GM21786 (cell line): ENCODE data around the gene NDE1.

Experiments
- ATAC-seq: cut with Tn5 transposase; IDR thresholded peaks from one replicate; pipeline ENCODE4 v1.9.1; 2021; ENCODE audit not compliant: unreplicated experiment

NDE1 gene

GRCh38 chr16:15732416-15732815 lies 82.4 kb downstream of the NDE1 start:
- ATAC-seq: no peak

GRCh38 chr16:15735610-15736009 lies 85.6 kb downstream of the NDE1 start:
- no peak for ATAC-seq

GRCh38 chr16:15736529-15736928 lies 86.5 kb downstream of the NDE1 start:
- ATAC-seq: no peak

- no peak for ATAC-seq
These were observed 87.1 kb downstream of the NDE1 start for GRCh38 chr16:15737140-15737644.

GRCh38 chr16:15739464-15739863 lies 89.4 kb downstream of the NDE1 start:
- ATAC-seq: no peak

- ATAC-seq: no peak
These were observed 89.9 kb downstream of the NDE1 start for GRCh38 chr16:15739950-15740349.

GRCh38 chr16:15741207-15741871 lies 91.3 kb downstream of the NDE1 start:
- ATAC-seq: no peak

- ATAC-seq: no peak
These were observed 92.7 kb downstream of the NDE1 start for GRCh38 chr16:15742716-15743115.

- no peak for ATAC-seq
These were observed 93.6 kb downstream of the NDE1 start for GRCh38 chr16:15743657-15744056.

- ATAC-seq: no peak
These were observed 96.3 kb downstream of the NDE1 start for GRCh38 chr16:15746332-15746731.

GRCh38 chr16:15747937-15748336 lies 97.9 kb downstream of the NDE1 start:
- no peak for ATAC-seq

GRCh38 chr16:15748654-15749053 lies 98.6 kb downstream of the NDE1 start:
- no peak for ATAC-seq

GRCh38 chr16:15749371-15749770 lies 99.3 kb downstream of the NDE1 start:
- ATAC-seq: no peak

GRCh38 chr16:15749985-15750384 lies 99.9 kb downstream of the NDE1 start:
- no peak for ATAC-seq

GRCh38 chr16:15751940-15752339 lies 101.9 kb downstream of the NDE1 start:
- ATAC-seq: no peak

- no peak for ATAC-seq
These were observed 102.9 kb downstream of the NDE1 start for GRCh38 chr16:15752717-15753488.

- ATAC-seq: no peak
These were observed 104.9 kb downstream of the NDE1 start for GRCh38 chr16:15754821-15755534.

- no peak for ATAC-seq
These were observed 107.0 kb downstream of the NDE1 start for GRCh38 chr16:15757077-15757386.

GRCh38 chr16:15757630-15758251 lies 107.7 kb downstream of the NDE1 start:
- no peak for ATAC-seq

GRCh38 chr16:15759070-15759469 lies 109.0 kb downstream of the NDE1 start:
- no peak for ATAC-seq

- no peak for ATAC-seq
These were observed 110.1 kb downstream of the NDE1 start for GRCh38 chr16:15760129-15760528.
